ENCODE measurements around the gene CORO6. TPM values are rescaled to one million over a fixed set of nuclear protein-coding genes. Genes with fewer than 3 reads are reported as not detected.

CORO6 gene
- total RNA-seq, 1 experiment from 2014 or later: 9.7 TPM

- Histone ChIP-seq H3K36me3 (ENCODE audit: control insufficient read depth, insufficient read depth, low read length) (no peaks in the 10 kb centered on the region), H3K4me3 (ENCODE audit: low read depth in 2 of 2, low read length in 2 of 2) (no peak overlapping the region), H3K9me3 (ENCODE audit: control insufficient read depth, insufficient read depth, low read depth, low read length) (no peaks in the 10 kb centered on the region), H3K27ac (ENCODE audit: low read length) (no peak overlapping the region), H3K4me1 (ENCODE audit: control insufficient read depth, insufficient read depth, low read length) (no peaks in the 10 kb centered on the region), H3K27me3 (ENCODE audit: control insufficient read depth, insufficient read depth, low read length) (no peaks in the 10 kb centered on the region)
- POLR2A ChIA-PET: no interaction called here
- intact Hi-C loops (cut with micrococcal nuclease; ENCODE audit: unreplicated experiment): no loop called here
- BruUV-seq (replicated peaks): no TSS peak
- TF ChIP-seq CTCF (IDR thresholded peaks at IDR 0.05) (no peak), POLR2AphosphoS5 (IDR thresholded peaks at IDR 0.05; ENCODE audit: low read depth, low read length) (no peak), TCF7L2 (IDR thresholded peaks at IDR 0.05; ENCODE audit: low read depth, low read length) (no peak), SIN3A (IDR thresholded peaks at IDR 0.05; ENCODE audit: borderline replicate concordance, insufficient read depth, low read depth, low read length) (no peak)
- TF ChIP-seq, protein P1, sequence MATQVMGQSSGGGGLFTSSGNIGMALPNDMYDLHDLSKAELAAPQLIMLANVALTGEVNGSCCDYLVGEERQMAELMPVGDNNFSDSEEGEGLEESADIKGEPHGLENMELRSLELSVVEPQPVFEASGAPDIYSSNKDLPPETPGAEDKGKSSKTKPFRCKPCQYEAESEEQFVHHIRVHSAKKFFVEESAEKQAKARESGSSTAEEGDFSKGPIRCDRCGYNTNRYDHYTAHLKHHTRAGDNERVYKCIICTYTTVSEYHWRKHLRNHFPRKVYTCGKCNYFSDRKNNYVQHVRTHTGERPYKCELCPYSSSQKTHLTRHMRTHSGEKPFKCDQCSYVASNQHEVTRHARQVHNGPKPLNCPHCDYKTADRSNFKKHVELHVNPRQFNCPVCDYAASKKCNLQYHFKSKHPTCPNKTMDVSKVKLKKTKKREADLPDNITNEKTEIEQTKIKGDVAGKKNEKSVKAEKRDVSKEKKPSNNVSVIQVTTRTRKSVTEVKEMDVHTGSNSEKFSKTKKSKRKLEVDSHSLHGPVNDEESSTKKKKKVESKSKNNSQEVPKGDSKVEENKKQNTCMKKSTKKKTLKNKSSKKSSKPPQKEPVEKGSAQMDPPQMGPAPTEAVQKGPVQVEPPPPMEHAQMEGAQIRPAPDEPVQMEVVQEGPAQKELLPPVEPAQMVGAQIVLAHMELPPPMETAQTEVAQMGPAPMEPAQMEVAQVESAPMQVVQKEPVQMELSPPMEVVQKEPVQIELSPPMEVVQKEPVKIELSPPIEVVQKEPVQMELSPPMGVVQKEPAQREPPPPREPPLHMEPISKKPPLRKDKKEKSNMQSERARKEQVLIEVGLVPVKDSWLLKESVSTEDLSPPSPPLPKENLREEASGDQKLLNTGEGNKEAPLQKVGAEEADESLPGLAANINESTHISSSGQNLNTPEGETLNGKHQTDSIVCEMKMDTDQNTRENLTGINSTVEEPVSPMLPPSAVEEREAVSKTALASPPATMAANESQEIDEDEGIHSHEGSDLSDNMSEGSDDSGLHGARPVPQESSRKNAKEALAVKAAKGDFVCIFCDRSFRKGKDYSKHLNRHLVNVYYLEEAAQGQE (IDR thresholded peaks at IDR 0.05; ENCODE audit: insufficient read depth in 1 of 2, low read depth in 2 of 2, low read length in 1 of 2): no peak
- CTCF ChIA-PET: no interaction called here
- in situ Hi-C loops (cut with HindIII; ENCODE audit: low pct_unique_long_range_greater_than_20kb, low sequenced_read_pairs): no loop called here
- ATAC-seq (no peak), DNase-seq (ENCODE audit: low read depth, low spot score) (no peak)
Observed at GRCh38 chr17:29603109-29603674, 19.5 kb downstream of the CORO6 start.

DNA sequence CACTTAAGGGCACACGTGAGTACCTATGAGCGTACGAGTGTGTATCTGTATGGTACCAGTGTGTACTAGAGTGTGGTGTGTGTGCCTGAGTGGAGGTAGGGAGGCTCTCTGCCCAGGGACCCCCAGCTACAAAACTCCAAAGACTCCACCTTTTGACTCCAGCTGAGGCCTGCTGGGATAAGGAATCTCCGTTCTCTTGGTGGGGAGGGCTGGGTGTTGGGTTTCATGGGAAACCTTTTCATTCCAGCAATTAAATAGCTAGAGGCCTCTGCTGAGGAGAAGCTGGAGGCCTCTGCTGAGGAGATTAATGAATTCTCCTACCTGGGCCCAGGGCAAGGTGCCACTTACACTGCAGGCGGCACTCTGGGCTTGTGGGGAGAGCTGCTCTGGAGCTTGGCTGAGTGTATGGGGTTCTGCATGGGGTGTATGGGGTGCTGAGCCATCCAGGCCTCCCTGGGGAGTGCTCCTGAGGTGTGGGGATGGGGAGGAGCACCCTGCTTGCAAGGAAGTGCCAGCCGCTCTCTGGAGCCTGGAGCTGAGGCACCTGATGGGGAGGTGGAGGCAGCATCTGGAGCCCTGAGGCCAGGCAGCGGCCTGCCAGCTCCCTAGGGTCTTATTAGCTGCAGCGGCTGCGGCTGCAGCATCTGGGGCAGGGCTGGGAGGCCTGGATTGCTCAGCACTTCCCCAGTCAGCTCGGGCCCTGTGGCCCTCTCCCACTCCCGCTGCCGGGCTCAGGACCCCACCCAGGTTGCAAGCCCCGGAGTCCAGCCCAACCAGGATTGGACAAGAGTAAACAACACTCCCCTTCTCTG lies 25.1 kb downstream of the CORO6 start:
- Histone ChIP-seq H3K9me3 (ENCODE audit: control insufficient read depth, insufficient read depth, low read depth, low read length) (no peaks in the 10 kb centered on the region), H3K4me3 (ENCODE audit: low read depth in 2 of 2, low read length in 2 of 2) (no peak overlapping the region), H3K27ac (ENCODE audit: low read length) (peak overlapping the region; percentile 25; the same call in 1 of the 2 replicates), H3K4me1 (ENCODE audit: control insufficient read depth, insufficient read depth, low read length) (peaks cover 41% of the 10 kb centered on the region), H3K36me3 (ENCODE audit: control insufficient read depth, insufficient read depth, low read length) (no peaks in the 10 kb centered on the region), H3K27me3 (ENCODE audit: control insufficient read depth, insufficient read depth, low read length) (no peaks in the 10 kb centered on the region)
- ChIA-PET POLR2A (interaction anchor here (0.6 kb wide), 1 partner anchor 283 kb away, joined by 3 read pairs; no protein-coding TSS in a partner anchor), CTCF (interaction anchor here (1.5 kb wide), 1 partner anchor 19 kb away, joined by 5 read pairs; no protein-coding TSS in a partner anchor)
- in situ Hi-C loops (cut with HindIII; ENCODE audit: low pct_unique_long_range_greater_than_20kb, low sequenced_read_pairs) (no loop called here), intact Hi-C loops (cut with micrococcal nuclease; ENCODE audit: unreplicated experiment) (no loop called here)
- BruUV-seq (replicated peaks): no TSS peak
- TF ChIP-seq CTCF (IDR thresholded peaks at IDR 0.05) (no peak), TCF7L2 (IDR thresholded peaks at IDR 0.05; ENCODE audit: low read depth, low read length) (no peak), POLR2AphosphoS5 (IDR thresholded peaks at IDR 0.05; ENCODE audit: low read depth, low read length) (no peak), SIN3A (IDR thresholded peaks at IDR 0.05; ENCODE audit: borderline replicate concordance, insufficient read depth, low read depth, low read length) (no peak)
- TF ChIP-seq, protein P1 (IDR thresholded peaks at IDR 0.05; ENCODE audit: insufficient read depth in 1 of 2, low read depth in 2 of 2, low read length in 1 of 2): no peak
- DNase-seq (ENCODE audit: low read depth, low spot score) (no peak), ATAC-seq (no peak)

All from Panc1 (cell line).